ENCODE measurements around the gene CELA3A. TPM values are rescaled to one million over a fixed set of nuclear protein-coding genes. Genes with fewer than 3 reads are reported as not detected.
"Not testable (repeated sequence)": the region's sequence is repeated elsewhere in the genome, so short reads cannot be mapped to it uniquely, and the experiment has no call there.

CELA3A gene
- total RNA-seq, 1 donor: not detected

GRCh38 chr1:21974699-21975098 lies 26.8 kb upstream of the CELA3A start:
- H3K27me3 ChIP-seq (ENCODE audit: insufficient read depth, low read length); H3K4me3 ChIP-seq (ENCODE audit: low read length); H3K9me3 ChIP-seq (ENCODE audit: low read depth, low read length); H3K4me1 ChIP-seq (ENCODE audit: insufficient read depth, low read length): not testable (repeated sequence)

GRCh38 chr1:21975296-21975695 lies 26.2 kb upstream of the CELA3A start:
- H3K4me3 ChIP-seq (ENCODE audit: low read length); H3K27me3 ChIP-seq (ENCODE audit: insufficient read depth, low read length); H3K4me1 ChIP-seq (ENCODE audit: insufficient read depth, low read length); H3K9me3 ChIP-seq (ENCODE audit: low read depth, low read length): not testable (repeated sequence)

GRCh38 chr1:21976703-21977239 lies 24.7 kb upstream of the CELA3A start, which contains the start of gene CELA3B:
TSS of gene CELA3B (plus strand) at chr1:21977022. CDS start at chr1:21977040, 18 bp downstream.
- H3K9me3 ChIP-seq (ENCODE audit: low read depth, low read length); H3K4me3 ChIP-seq (ENCODE audit: low read length); H3K4me1 ChIP-seq (ENCODE audit: insufficient read depth, low read length); H3K27me3 ChIP-seq (ENCODE audit: insufficient read depth, low read length): not testable (repeated sequence)

- H3K9me3 ChIP-seq (ENCODE audit: low read depth, low read length); H3K4me3 ChIP-seq (ENCODE audit: low read length); H3K27me3 ChIP-seq (ENCODE audit: insufficient read depth, low read length); H3K4me1 ChIP-seq (ENCODE audit: insufficient read depth, low read length): not testable (repeated sequence)
These were observed 23.2 kb upstream of the CELA3A start for GRCh38 chr1:21978209-21978608.

- H3K27me3 ChIP-seq (ENCODE audit: insufficient read depth, low read length); H3K9me3 ChIP-seq (ENCODE audit: low read depth, low read length); H3K4me1 ChIP-seq (ENCODE audit: insufficient read depth, low read length); H3K4me3 ChIP-seq (ENCODE audit: low read length): not testable (repeated sequence)
These were observed 20.8 kb upstream of the CELA3A start for GRCh38 chr1:21980515-21981220.

GRCh38 chr1:21981253-21981652 lies 20.2 kb upstream of the CELA3A start:
- H3K27me3 ChIP-seq (ENCODE audit: insufficient read depth, low read length); H3K9me3 ChIP-seq (ENCODE audit: low read depth, low read length); H3K4me3 ChIP-seq (ENCODE audit: low read length); H3K4me1 ChIP-seq (ENCODE audit: insufficient read depth, low read length): not testable (repeated sequence)

GRCh38 chr1:21982122-21982521 lies 19.3 kb upstream of the CELA3A start:
- H3K4me3 ChIP-seq (ENCODE audit: low read length): not testable (repeated sequence)

GRCh38 chr1:21983539-21983938 lies 17.9 kb upstream of the CELA3A start:
- H3K27me3 ChIP-seq (ENCODE audit: insufficient read depth, low read length); H3K9me3 ChIP-seq (ENCODE audit: low read depth, low read length); H3K4me3 ChIP-seq (ENCODE audit: low read length); H3K4me1 ChIP-seq (ENCODE audit: insufficient read depth, low read length): not testable (repeated sequence)

More at GRCh38 chr1:21982122-21982521, 19.3 kb upstream of the CELA3A start:
- not testable (repeated sequence) for H3K4me1 ChIP-seq (ENCODE audit: insufficient read depth, low read length); H3K9me3 ChIP-seq (ENCODE audit: low read depth, low read length); H3K27me3 ChIP-seq (ENCODE audit: insufficient read depth, low read length)

- not testable (repeated sequence) for H3K9me3 ChIP-seq (ENCODE audit: low read depth, low read length); H3K27me3 ChIP-seq (ENCODE audit: insufficient read depth, low read length); H3K4me1 ChIP-seq (ENCODE audit: insufficient read depth, low read length); H3K4me3 ChIP-seq (ENCODE audit: low read length)
These were observed 15.6 kb upstream of the CELA3A start for GRCh38 chr1:21985893-21986292.

GRCh38 chr1:21986386-21986785 lies 15.1 kb upstream of the CELA3A start:
- H3K4me3 ChIP-seq (ENCODE audit: low read length); H3K27me3 ChIP-seq (ENCODE audit: insufficient read depth, low read length); H3K4me1 ChIP-seq (ENCODE audit: insufficient read depth, low read length); H3K9me3 ChIP-seq (ENCODE audit: low read depth, low read length): not testable (repeated sequence)

GRCh38 chr1:21989672-21990393 lies 11.6 kb upstream of the CELA3A start:
- not testable (repeated sequence) for H3K4me1 ChIP-seq (ENCODE audit: insufficient read depth, low read length); H3K27me3 ChIP-seq (ENCODE audit: insufficient read depth, low read length); H3K9me3 ChIP-seq (ENCODE audit: low read depth, low read length); H3K4me3 ChIP-seq (ENCODE audit: low read length)

GRCh38 chr1:21992186-21992585 lies 9.3 kb upstream of the CELA3A start:
- H3K27me3 ChIP-seq (ENCODE audit: insufficient read depth, low read length); H3K4me1 ChIP-seq (ENCODE audit: insufficient read depth, low read length); H3K4me3 ChIP-seq (ENCODE audit: low read length); H3K9me3 ChIP-seq (ENCODE audit: low read depth, low read length): not testable (repeated sequence)

GRCh38 chr1:21994716-21995115 lies 6.7 kb upstream of the CELA3A start:
- H3K4me3 ChIP-seq (ENCODE audit: low read length); H3K9me3 ChIP-seq (ENCODE audit: low read depth, low read length): not testable (repeated sequence)

GRCh38 chr1:21996663-21996970 lies 4.8 kb upstream of the CELA3A start:
- not testable (repeated sequence) for H3K4me3 ChIP-seq (ENCODE audit: low read length); H3K4me1 ChIP-seq (ENCODE audit: insufficient read depth, low read length)

More at GRCh38 chr1:21994716-21995115, 6.7 kb upstream of the CELA3A start:
- not testable (repeated sequence) for H3K4me1 ChIP-seq (ENCODE audit: insufficient read depth, low read length); H3K27me3 ChIP-seq (ENCODE audit: insufficient read depth, low read length)

GRCh38 chr1:21997891-21998623 lies 3.4 kb upstream of the CELA3A start:
- H3K4me3 ChIP-seq (ENCODE audit: low read length); H3K4me1 ChIP-seq (ENCODE audit: insufficient read depth, low read length): not testable (repeated sequence)

More at GRCh38 chr1:21996663-21996970, 4.8 kb upstream of the CELA3A start:
- not testable (repeated sequence) for H3K9me3 ChIP-seq (ENCODE audit: low read depth, low read length); H3K27me3 ChIP-seq (ENCODE audit: insufficient read depth, low read length)

More at GRCh38 chr1:21997891-21998623, 3.4 kb upstream of the CELA3A start:
- not testable (repeated sequence) for H3K27me3 ChIP-seq (ENCODE audit: insufficient read depth, low read length); H3K9me3 ChIP-seq (ENCODE audit: low read depth, low read length)

Data from mononuclear cell (primary cell).